NK-92 treated with Interleukin-12 subunit alpha and Interleukin-12 subunit beta, amount 100 ng/mL, for 24 hours (cell line): ENCODE data around the gene TMEM222.
"Not testable (repeated sequence)": the region's sequence is repeated elsewhere in the genome, so short reads cannot be mapped to it uniquely, and the experiment has no call there.

Source experiments
- DNase-seq: peaks from one replicate; lab custom pipeline; 2025; lab: John Stamatoyannopoulos, UW

The TMEM222 gene

GRCh38 chr1:27380766-27381733 is 59.1 kb downstream of the TMEM222 start:
- no peak for DNase-seq

- no peak for DNase-seq
Measured at GRCh38 chr1:27381969-27382762, 60.2 kb downstream of the TMEM222 start.

DNA sequence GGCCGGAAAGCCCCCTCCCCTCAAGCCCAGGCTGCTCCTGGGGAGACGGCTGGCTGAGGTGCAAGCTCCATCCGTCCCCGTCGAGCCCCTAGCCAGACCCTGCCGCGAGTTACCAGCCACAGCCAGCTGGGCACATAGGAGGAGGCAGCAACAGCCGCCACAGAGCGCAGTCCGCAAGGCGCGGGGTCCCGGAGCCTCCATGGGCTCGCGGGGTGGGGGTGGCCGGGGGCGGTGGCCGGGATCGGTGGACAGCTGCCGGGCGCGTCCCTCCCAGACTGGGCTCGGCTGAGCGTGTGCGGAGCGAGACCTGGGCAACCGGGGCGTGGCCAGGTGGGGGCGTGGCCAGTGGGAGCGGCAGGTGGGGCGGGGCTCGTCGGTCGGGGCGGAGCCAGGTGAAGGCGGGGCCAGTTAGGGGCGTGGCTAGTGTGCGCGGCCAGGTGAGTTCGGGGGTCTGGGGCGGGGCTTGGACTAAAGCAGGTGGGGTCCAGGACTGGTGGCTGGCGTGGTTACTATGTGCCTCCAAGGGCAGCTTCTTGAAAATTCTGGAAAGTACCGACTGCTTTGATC is 61.2 kb downstream of the TMEM222 start, which contains the start of gene CD164L2:
TSS of gene CD164L2 (minus strand) at position 295 of the 567 bp plus-strand sequence. CDS start at position 201, 94 bp downstream.
- DNase-seq = no peak

DNA sequence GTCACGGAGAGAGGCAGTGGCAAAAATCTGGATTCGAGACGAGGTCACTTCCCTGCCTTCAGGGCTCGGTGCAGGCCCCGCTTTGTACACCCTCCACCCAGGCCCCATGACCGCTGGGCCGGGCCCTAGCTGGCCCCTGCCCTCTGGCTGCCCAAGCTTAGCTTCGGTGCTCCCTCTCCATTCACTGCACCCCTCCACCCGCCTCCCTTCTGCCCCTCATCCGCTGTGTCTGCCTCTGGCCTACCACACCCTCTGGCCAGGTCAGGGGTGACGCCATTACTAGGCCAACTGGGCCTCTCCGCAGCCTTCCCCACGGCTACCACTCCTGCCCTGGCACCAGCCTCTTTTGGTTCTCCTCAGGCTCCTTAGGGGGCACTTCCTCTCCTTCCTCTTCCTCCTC is 61.7 kb downstream of the TMEM222 start:
- DNase-seq = no peak

- not testable (repeated sequence) for DNase-seq
Measured at GRCh38 chr1:27384797-27385196, 62.8 kb downstream of the TMEM222 start.
